Parathyroid adenoma (tissue), 2 donors: ENCODE measurements around the gene LCN9.
"Not testable (repeated sequence)": the region's sequence is repeated elsewhere in the genome, so short reads cannot be mapped to it uniquely, and the experiment has no call there.

Source experiments
- H2AFZ ChIP-seq: fragments of 300-600 bp; sonication (generic); one replicate; pipeline ENCODE4 v1.7.0; 2017; ENCODE audit warnings: antibody characterized with exemption, mild to moderate bottlenecking
- H3K27ac ChIP-seq: fragments of 300-600 bp; sonication (generic); one replicate; pipeline ENCODE4 v1.7.0; 2017
- H3K27me3 ChIP-seq: fragments of 300-600 bp; sonication (generic); one replicate; pipeline ENCODE4 v1.7.0; 2017; ENCODE audit warnings: low read length; ENCODE audit not compliant: control insufficient read depth, insufficient read depth
- H3K36me3 ChIP-seq: fragments of 300-600 bp; sonication (generic); one replicate; pipeline ENCODE4 v1.7.0; 2017; ENCODE audit warnings: low read length; ENCODE audit not compliant: control insufficient read depth, insufficient read depth
- H3K4me1 ChIP-seq: fragments of 300-600 bp; sonication (generic); one replicate; pipeline ENCODE4 v1.7.0; 2017; ENCODE audit warnings: control low read depth
- H3K4me2 ChIP-seq: fragments of 300-600 bp; sonication (generic); one replicate; pipeline ENCODE4 v1.7.0; 2017; ENCODE audit warnings: low read length
- H3K4me3 ChIP-seq: fragments of 300-600 bp; sonication (generic); one replicate; pipeline ENCODE4 v1.7.0; 2017; ENCODE audit warnings: low read depth, low read length
- H3K79me2 ChIP-seq: fragments of 300-600 bp; sonication (generic); one replicate; pipeline ENCODE4 v1.7.0; 2017; ENCODE audit warnings: control low read depth
- H3K9ac ChIP-seq: fragments of 300-600 bp; sonication (generic); one replicate; pipeline ENCODE4 v1.7.0; 2017; ENCODE audit warnings: mild to moderate bottlenecking
- H3K9me3 ChIP-seq: fragments of 300-600 bp; sonication (generic); one replicate; pipeline ENCODE4 v1.7.0; 2017; ENCODE audit warnings: low read length; ENCODE audit not compliant: control insufficient read depth
- TF ChIP-seq, protein P1 (sequence below): fragments of 300-600 bp; sonication (generic); IDR thresholded peaks from one replicate; pipeline ENCODE4 v1.7.0; 2017; ENCODE audit warnings: antibody characterized with exemption, mild to moderate bottlenecking
- donor health status: primary hyperparathyroidism.

The LCN9 gene

DNA sequence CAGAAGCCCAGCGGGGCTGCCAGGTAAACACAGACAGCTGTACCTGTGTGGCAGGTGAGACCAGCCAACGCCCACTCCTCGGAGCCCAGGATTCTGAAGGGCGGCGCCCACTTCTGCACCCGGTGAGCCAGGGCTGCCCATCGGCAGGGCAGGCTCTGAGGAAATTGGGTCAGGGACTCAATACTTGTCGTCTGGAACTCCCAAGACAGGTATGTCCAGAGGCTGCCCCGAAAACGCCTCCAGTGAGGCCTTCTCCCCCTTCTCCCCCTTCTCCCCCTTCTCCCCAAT, 43.6 kb upstream of the LCN9 start:
- H3K9me3 ChIP-seq: no peaks in the 10 kb centered on the region
- no peak overlapping the region for H2AFZ ChIP-seq
- H3K4me1 ChIP-seq: no peaks in the 10 kb centered on the region
- no peak overlapping the region for H3K27ac ChIP-seq
- no peaks in the 10 kb centered on the region for H3K36me3 ChIP-seq
- no peak overlapping the region for H3K4me3 ChIP-seq
- H3K4me2 ChIP-seq: no peak overlapping the region
- no peaks in the 10 kb centered on the region for H3K27me3 ChIP-seq
- no peak overlapping the region for H3K9ac ChIP-seq
- H3K79me2 ChIP-seq: no peaks in the 10 kb centered on the region
- TF ChIP-seq, protein P1, sequence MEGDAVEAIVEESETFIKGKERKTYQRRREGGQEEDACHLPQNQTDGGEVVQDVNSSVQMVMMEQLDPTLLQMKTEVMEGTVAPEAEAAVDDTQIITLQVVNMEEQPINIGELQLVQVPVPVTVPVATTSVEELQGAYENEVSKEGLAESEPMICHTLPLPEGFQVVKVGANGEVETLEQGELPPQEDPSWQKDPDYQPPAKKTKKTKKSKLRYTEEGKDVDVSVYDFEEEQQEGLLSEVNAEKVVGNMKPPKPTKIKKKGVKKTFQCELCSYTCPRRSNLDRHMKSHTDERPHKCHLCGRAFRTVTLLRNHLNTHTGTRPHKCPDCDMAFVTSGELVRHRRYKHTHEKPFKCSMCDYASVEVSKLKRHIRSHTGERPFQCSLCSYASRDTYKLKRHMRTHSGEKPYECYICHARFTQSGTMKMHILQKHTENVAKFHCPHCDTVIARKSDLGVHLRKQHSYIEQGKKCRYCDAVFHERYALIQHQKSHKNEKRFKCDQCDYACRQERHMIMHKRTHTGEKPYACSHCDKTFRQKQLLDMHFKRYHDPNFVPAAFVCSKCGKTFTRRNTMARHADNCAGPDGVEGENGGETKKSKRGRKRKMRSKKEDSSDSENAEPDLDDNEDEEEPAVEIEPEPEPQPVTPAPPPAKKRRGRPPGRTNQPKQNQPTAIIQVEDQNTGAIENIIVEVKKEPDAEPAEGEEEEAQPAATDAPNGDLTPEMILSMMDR: no peak

DNA sequence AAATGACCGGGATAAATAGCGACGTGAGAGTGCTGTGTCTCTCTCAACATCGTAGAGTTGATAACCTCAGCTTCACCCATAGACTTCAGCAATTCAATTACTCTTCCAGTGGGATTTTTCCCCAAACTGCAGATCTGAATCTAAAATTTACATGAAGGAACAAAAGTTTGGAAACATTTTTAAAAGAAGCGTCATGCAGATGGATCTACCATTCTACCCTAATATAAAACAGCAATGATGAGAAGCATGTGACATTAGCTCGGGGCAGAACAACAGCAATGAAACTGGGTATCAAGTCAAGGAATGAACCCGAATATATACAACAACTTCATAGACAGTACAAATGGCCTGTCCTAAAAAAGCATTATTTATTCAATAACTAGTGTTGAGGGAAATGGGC, 42.6 kb upstream of the LCN9 start:
- H3K9ac ChIP-seq: no peak overlapping the region
- no peak overlapping the region for H2AFZ ChIP-seq
- no peak overlapping the region for H3K4me2 ChIP-seq
- no peak overlapping the region for H3K27ac ChIP-seq
- no peak overlapping the region for H3K4me3 ChIP-seq
- H3K36me3 ChIP-seq: no peaks in the 10 kb centered on the region
- no peaks in the 10 kb centered on the region for H3K4me1 ChIP-seq
- TF ChIP-seq, protein P1: no peak
- H3K27me3 ChIP-seq: no peaks in the 10 kb centered on the region
- no peaks in the 10 kb centered on the region for H3K79me2 ChIP-seq
- no peaks in the 10 kb centered on the region for H3K9me3 ChIP-seq

DNA sequence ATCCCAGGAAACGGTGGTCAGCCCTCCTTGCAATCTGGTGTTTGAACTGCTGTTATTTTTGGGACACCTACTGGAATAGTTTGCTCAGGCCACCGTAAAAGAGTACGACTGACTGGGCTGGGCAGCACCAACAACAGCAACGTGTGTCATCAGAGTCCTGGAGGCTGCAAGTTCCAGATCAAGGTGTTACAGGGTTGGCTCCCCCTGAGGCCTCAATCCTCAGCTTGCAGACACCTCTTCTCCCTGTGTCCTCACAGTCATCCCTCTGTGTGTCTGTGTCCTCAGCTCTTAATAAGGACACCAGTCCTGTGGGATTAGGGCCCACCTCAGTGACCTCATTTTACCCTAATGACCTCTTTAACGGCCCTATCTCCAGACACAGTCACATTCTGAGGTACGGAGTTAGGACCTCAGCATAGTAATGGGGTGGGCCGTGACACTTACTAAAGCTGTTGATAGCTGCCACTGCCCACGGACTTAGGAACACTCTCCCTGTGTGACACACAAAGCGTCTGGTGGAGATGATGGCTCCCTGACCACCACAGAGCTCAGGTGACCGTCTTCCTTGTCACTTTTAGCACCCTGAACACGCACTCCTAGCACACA, 40.6 kb upstream of the LCN9 start:
- Histone ChIP-seq H2AFZ (no peak overlapping the region), H3K27me3 (no peaks in the 10 kb centered on the region), H3K4me2 (no peak overlapping the region), H3K36me3 (no peaks in the 10 kb centered on the region), H3K27ac (no peak overlapping the region), H3K79me2 (no peaks in the 10 kb centered on the region), H3K9ac (no peak overlapping the region), H3K9me3 (no peaks in the 10 kb centered on the region), H3K4me1 (no peaks in the 10 kb centered on the region), H3K4me3 (no peak overlapping the region)
- TF ChIP-seq, protein P1: no peak

DNA sequence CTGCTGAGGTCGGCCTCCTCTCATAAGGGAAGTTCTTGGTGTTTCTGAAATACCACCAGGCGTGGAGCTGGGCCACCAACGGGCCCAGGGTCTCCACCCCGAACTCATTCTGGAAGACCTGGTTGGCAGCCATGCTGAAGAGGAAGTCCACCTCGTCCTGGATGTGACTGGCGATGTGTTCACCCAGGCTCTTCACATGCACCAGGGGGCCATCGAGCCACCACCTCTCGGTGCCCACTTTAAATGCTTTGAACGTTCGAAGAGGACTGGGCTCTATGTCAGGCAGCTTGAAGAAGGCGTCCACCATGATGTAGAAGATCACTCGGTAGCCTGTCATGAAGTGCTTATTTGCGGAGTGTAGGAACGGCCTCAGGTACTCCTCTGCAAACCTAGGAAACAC, 38.8 kb upstream of the LCN9 start:
- H3K9me3 ChIP-seq: no peaks in the 10 kb centered on the region
- TF ChIP-seq, protein P1: no peak
- no peaks in the 10 kb centered on the region for H3K27me3 ChIP-seq
- no peaks in the 10 kb centered on the region for H3K36me3 ChIP-seq
- H3K4me1 ChIP-seq: no peaks in the 10 kb centered on the region
- no peak overlapping the region for H3K4me2 ChIP-seq
- H2AFZ ChIP-seq: no peak overlapping the region
- no peak overlapping the region for H3K27ac ChIP-seq
- H3K9ac ChIP-seq: no peak overlapping the region
- H3K79me2 ChIP-seq: no peaks in the 10 kb centered on the region
- H3K4me3 ChIP-seq: no peak overlapping the region

DNA sequence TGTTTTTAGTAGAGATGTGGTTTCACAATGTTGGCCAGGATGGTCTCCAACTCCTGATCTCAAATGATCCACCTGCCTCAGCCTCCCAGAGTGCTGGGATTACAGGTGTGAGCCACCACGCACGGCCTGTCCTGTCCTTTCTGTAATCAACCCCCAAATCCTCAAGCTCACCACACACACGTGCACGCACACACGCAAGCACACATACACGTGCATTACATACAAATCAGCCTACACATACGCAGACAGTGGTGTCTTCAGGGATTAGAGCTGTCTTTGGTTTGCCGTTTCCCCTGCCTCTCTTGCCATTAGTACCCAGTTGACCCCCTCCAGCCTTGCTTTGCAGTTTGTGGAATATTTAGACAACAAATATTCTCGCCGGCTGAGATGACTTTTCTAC, 30.3 kb upstream of the LCN9 start:
- Histone ChIP-seq H3K9me3 (no peaks in the 10 kb centered on the region), H3K4me1 (no peaks in the 10 kb centered on the region), H3K27ac (no peak overlapping the region), H3K4me3 (no peak overlapping the region), H3K36me3 (no peaks in the 10 kb centered on the region), H3K4me2 (no peak overlapping the region), H2AFZ (no peak overlapping the region), H3K79me2 (no peaks in the 10 kb centered on the region), H3K27me3 (no peaks in the 10 kb centered on the region), H3K9ac (no peak overlapping the region)
- TF ChIP-seq, protein P1: no peak

DNA sequence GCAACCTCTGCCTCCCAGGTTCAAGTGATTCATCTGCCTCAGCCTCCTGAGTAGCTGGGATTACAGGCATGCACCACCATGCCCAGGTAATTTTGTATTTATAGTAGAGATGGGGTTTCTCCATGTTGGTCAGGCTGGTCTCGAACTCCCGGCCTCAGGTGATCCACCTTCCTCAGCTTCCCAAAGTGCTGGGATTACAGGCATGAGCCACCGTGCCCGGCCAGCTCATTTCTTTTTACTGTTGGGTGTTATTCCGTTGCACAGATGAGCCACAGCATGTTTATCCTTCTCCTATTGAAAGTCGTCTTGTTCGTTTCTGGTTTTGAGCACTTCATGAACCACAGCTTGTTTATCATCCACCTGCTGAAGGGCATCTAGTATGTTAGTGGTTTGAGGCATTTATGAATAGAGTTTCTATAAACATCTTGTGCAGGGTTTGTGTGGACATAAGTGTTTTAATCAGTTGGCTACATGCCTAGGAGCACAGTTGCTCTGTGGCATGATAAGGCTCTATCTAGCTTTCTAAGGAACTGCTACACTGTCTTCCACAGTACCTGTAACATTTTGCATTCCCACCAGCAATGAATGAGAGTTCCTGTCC, 26.1 kb upstream of the LCN9 start:
- H3K79me2 ChIP-seq, H3K4me1 ChIP-seq, H3K27ac ChIP-seq, H3K36me3 ChIP-seq, H3K27me3 ChIP-seq, H3K9me3 ChIP-seq, H3K4me3 ChIP-seq, H3K4me2 ChIP-seq, H2AFZ ChIP-seq, H3K9ac ChIP-seq: not testable (repeated sequence)
